Measurements from ENCODE around the gene LGALS3. TPM values are rescaled to one million over a fixed set of nuclear protein-coding genes. Genes with fewer than 3 reads are reported as not detected.

Gene LGALS3
- polyA plus RNA-seq, 2 of the 4 experiments (the other 2 are of a cell fraction): 60.2 to 61.0 TPM

DNA sequence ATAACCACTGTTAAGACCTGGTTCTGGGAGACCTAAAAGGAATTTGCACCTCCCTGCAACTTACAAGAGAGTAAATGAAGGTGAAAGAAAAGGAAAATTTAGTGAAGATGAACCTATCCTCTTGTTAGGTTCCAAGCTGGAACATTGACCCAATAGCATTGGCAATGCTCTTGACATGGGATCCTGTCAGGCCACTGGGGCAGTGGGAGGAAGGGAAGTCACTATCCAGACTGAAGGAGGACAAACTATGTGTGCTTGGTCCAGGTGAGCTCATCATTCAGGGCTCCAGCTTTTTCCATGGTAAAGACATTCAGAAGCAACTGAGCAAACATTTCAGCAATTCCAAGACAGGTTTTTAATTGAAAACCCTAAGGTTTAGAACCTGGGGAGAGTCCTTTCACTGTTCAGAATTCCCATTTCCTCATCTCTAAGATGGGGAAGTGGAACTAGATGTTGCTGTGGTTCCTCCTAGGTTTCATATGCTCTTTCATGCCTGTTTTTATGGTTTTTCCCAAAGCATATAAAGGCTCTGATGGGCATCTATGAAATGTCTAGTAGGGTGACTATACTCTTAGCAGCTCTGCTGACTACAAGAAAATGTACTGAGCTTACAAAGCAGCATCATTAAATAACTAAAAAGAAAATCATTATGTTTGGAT, 44.5 kb upstream of the LGALS3 start:
- POLR2A ChIA-PET: no interaction called here

GRCh38 chr14:55085060-55085660, 43.9 kb upstream of the LGALS3 start:
- POLR2A ChIA-PET: no interaction called here

More for the DNA sequence above, 44.5 kb upstream of the LGALS3 start:
- DNase-seq (ENCODE audit: low read depth in 1 of 2, low spot score in 1 of 2) (no peak), ATAC-seq (no peak), FAIRE-seq (no peak)
- Histone ChIP-seq H3K4me1 (no peaks in the 10 kb centered on the region), H3K9me3 (no peaks in the 10 kb centered on the region), H3K4me3 (no peak overlapping the region), H3K4me2 (no peak overlapping the region), H3K27ac (no peak overlapping the region)
- CTCF ChIA-PET: interaction anchor here (1.0 to 10.9 kb wide), 7 partner anchors 10 to 76 kb away, joined by 3 to 183 read pairs (median 7); partner anchors contain the start of gene MAPK1IP1L
- TF ChIP-seq JUNB (IDR thresholded peaks at IDR 0.05): no peak
- TF ChIP-seq POLR2A (IDR thresholded peaks at IDR 0.05; ENCODE audit: low read length): no peak
- TF ChIP-seq RCOR1 (IDR thresholded peaks at IDR 0.05; ENCODE audit: low read depth, low read length): no peak

DNA sequence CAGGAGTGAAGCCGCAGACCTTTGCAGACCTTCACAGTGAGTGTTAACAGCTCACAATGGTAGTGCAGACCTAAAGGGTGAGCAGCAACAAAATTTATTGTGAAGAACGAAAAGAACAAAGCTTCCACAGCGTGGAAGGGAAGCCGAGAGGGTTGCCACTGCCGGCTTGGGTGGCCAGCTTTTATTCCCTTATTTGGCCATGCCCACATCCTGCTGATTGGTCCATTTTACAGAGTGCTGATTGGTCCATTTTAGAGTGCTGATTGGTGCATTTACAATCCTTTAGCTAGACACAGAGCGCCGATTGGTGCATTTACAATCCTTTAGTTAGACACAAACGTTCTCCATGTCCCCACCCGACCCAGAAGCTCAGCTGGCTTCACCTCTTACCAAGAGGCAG, 42.1 kb upstream of the LGALS3 start:
- Histone ChIP-seq H3K4me3 (no peak overlapping the region), H3K4me1 (no peaks in the 10 kb centered on the region), H3K9me3 (no peaks in the 10 kb centered on the region), H3K4me2 (no peak overlapping the region), H3K27ac (no peak overlapping the region)
- TF ChIP-seq NR3C1 (IDR thresholded peaks at IDR 0.05) (no peak), CHD2 (IDR thresholded peaks at IDR 0.05; ENCODE audit: low read length, partially characterized antibody) (no peak), RFX5 (IDR thresholded peaks at IDR 0.05) (no peak), SREBF2 (IDR thresholded peaks at IDR 0.05) (no peak), FOXS1 (CRISPR knock-in tag; IDR thresholded peaks at IDR 0.05) (no peak), HOXA7 (CRISPR knock-in tag; IDR thresholded peaks at IDR 0.05) (no peak), CEBPB (IDR thresholded peaks at IDR 0.05) (no peak), CHD4 (IDR thresholded peaks at IDR 0.05; ENCODE audit: borderline replicate concordance) (no peak), ATOH8 (CRISPR knock-in tag; IDR thresholded peaks at IDR 0.05; ENCODE audit: low read depth) (no peak)
- TF ChIP-seq, protein P1, sequence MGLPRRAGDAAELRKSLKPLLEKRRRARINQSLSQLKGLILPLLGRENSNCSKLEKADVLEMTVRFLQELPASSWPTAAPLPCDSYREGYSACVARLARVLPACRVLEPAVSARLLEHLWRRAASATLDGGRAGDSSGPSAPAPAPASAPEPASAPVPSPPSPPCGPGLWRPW (IDR thresholded peaks at IDR 0.05): no peak
- TF ChIP-seq, protein P2, sequence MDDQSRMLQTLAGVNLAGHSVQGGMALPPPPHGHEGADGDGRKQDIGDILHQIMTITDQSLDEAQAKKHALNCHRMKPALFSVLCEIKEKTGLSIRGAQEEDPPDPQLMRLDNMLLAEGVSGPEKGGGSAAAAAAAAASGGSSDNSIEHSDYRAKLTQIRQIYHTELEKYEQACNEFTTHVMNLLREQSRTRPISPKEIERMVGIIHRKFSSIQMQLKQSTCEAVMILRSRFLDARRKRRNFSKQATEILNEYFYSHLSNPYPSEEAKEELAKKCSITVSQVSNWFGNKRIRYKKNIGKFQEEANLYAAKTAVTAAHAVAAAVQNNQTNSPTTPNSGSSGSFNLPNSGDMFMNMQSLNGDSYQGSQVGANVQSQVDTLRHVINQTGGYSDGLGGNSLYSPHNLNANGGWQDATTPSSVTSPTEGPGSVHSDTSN (IDR thresholded peaks at IDR 0.05): no peak
- CTCF ChIA-PET: interaction anchor here (1.1 to 10.9 kb wide), 4 partner anchors 8 to 71 kb away, joined by 3 to 183 read pairs (median 10); partner anchors contain the start of gene MAPK1IP1L
- POLR2A ChIA-PET: no interaction called here
- no peak for DNase-seq (ENCODE audit: low read depth in 1 of 2, low spot score in 1 of 2)
- FAIRE-seq: no peak
- no peak for ATAC-seq
- WGBS (ENCODE audit: missing lambda C conversion rate): 71% methylated on average over 9 of the region's 9 CpGs

More at GRCh38 chr14:55085060-55085660, 43.9 kb upstream of the LGALS3 start:
- Histone ChIP-seq H3K4me2 (no peak overlapping the region), H3K4me1 (no peaks in the 10 kb centered on the region), H3K4me3 (no peak overlapping the region), H3K27ac (no peak overlapping the region), H3K9me3 (no peaks in the 10 kb centered on the region)
- FAIRE-seq (no peak), DNase-seq (ENCODE audit: low read depth in 1 of 2, low spot score in 1 of 2) (no peak), ATAC-seq (no peak)
- no peak for TF ChIP-seq EP300 (IDR thresholded peaks at IDR 0.05)
- no peak for TF ChIP-seq TP53 (CRISPR knock-in tag; IDR thresholded peaks at IDR 0.05)
- WGBS (ENCODE audit: missing lambda C conversion rate): 68% methylated on average over 4 of the region's 4 CpGs
- CTCF ChIA-PET: interaction anchor here (1.4 to 10.9 kb wide), 5 partner anchors 9 to 73 kb away, joined by 4 to 183 read pairs (median 10); partner anchors contain the start of gene MAPK1IP1L

DNA sequence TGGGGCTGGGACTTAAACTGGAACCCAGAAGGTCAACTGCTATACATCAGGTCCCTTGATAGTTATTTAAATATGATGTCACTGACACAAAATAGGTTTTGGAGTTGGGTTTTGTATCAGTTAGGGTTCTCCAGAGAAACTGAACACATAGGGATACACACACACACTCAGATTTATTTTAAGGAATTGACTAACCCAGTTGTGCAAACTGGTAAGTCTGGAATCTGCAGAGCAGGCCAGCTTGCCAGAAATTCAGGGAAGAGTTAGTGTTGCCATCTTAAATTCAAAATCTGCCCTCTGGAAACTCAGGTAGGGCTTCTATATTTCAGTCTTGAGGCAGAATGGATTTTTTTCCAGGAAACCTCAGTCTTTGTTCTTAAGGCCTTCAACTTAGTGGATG, 40.7 kb upstream of the LGALS3 start:
- H3K27ac ChIP-seq: no peak overlapping the region
- ChIA-PET POLR2A (interaction anchor here (0.6 to 1.0 kb wide), 2 partner anchors 73 to 113 kb away, joined by 3 read pairs; no protein-coding TSS in a partner anchor), CTCF (interaction anchor here (0.6 to 10.9 kb wide), 11 partner anchors 11 to 101 kb away, joined by 3 to 183 read pairs (median 14); partner anchors contain the start of gene MAPK1IP1L)
- TF ChIP-seq RNF2 (IDR thresholded peaks at IDR 0.05; ENCODE audit: borderline replicate concordance, low read depth) (no peak), TFCP2L1 (CRISPR knock-in tag; IDR thresholded peaks at IDR 0.05) (no peak), HOXB5 (CRISPR knock-in tag; IDR thresholded peaks at IDR 0.05) (no peak), CBX2 (IDR thresholded peaks at IDR 0.05; ENCODE audit: borderline replicate concordance, low read depth) (no peak)
- TF ChIP-seq, protein P2 (IDR thresholded peaks at IDR 0.05): no peak
- no peak overlapping the region for H3K4me3 ChIP-seq
- ATAC-seq (no peak), FAIRE-seq (no peak), DNase-seq (ENCODE audit: low read depth in 1 of 2, low spot score in 1 of 2) (no peak)
- H3K4me1 ChIP-seq: no peaks in the 10 kb centered on the region
- no peaks in the 10 kb centered on the region for H3K9me3 ChIP-seq
- H3K4me2 ChIP-seq: no peak overlapping the region
